Measurements from ENCODE around the gene MTTP.

The MTTP gene

GRCh38 chr4:99664716-99665115, 90.1 kb downstream of the MTTP start:
- DNase-seq = no peak
- intact Hi-C loops (cut with DNase I) = no loop called here

- DNase-seq = no peak
Observed at GRCh38 chr4:99665983-99666382, 91.4 kb downstream of the MTTP start.

DNA sequence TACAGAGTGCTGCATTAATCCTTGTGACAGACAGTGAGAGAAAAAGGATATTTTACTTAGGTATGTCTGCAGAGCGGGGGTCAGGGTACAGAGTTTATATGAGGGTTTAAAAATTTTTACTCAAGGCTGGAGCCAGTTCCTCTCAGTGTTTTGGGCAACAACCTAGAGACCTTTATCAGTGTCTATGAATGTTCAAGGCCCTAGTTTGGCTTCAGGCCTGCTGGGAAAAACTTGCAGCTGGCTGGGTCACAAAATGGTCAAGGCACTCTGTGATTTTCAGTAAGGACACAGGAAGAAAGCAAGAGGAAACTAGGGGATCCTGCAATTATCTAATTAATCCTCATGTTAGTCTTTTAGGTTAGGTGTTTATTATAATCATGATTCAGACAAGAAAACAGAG, 93.8 kb downstream of the MTTP start:
- intact Hi-C loops (cut with DNase I) = no loop called here
- no peak for DNase-seq

More at GRCh38 chr4:99665983-99666382, 91.4 kb downstream of the MTTP start:
- intact Hi-C loops (cut with DNase I) = no loop called here

- no peak for DNase-seq
- intact Hi-C loops (cut with DNase I) = no loop called here
Observed at GRCh38 chr4:99669084-99669483, 94.5 kb downstream of the MTTP start.

DNA sequence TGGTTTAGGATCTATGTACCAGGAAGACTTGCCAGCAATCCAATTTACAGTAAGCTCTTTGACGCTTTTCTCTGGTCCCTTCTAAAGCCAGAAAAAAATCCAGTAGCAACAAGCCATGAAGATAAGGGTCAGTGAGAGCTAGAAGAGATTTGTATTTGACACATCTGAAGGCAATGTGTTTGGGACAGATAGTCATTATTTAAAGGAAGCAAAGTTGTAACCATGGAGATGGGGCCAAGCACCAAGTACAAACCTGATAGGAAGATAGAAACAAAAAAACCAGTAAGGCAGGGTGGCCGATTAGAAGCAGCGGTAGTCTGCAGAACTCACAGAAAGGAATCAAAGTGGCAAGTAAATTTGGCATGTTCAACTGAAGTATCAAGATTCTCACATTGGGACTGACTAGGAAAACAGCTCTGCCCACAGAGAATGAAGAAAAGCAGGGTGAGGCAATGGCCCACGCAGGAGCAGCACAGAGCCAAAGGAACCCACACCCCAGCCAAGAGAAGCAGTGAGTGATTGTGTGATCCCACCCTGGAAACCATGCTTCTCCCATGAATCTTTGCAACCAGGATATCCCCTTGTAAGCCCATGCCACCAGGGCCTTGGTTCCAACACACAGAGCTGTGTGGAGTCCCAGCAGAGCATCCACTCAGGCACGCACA, 95.9 kb downstream of the MTTP start:
- no peak for DNase-seq
- intact Hi-C loops (cut with DNase I) = no loop called here

All from posterior cingulate gyrus (tissue), 11 donors.